ENCODE results near the gene RBM12.
"Not testable (repeated sequence)": the region's sequence is repeated elsewhere in the genome, so short reads cannot be mapped to it uniquely, and the experiment has no call there.

Gene RBM12

GRCh38 chr20:35709259-35709658 is 44.6 kb upstream of the RBM12 start:
- Histone ChIP-seq H3K4me3 (no peak overlapping the region), H3K27ac (no peak overlapping the region)
- TF ChIP-seq, protein P1, sequence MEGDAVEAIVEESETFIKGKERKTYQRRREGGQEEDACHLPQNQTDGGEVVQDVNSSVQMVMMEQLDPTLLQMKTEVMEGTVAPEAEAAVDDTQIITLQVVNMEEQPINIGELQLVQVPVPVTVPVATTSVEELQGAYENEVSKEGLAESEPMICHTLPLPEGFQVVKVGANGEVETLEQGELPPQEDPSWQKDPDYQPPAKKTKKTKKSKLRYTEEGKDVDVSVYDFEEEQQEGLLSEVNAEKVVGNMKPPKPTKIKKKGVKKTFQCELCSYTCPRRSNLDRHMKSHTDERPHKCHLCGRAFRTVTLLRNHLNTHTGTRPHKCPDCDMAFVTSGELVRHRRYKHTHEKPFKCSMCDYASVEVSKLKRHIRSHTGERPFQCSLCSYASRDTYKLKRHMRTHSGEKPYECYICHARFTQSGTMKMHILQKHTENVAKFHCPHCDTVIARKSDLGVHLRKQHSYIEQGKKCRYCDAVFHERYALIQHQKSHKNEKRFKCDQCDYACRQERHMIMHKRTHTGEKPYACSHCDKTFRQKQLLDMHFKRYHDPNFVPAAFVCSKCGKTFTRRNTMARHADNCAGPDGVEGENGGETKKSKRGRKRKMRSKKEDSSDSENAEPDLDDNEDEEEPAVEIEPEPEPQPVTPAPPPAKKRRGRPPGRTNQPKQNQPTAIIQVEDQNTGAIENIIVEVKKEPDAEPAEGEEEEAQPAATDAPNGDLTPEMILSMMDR (IDR thresholded peaks at IDR 0.05), result no peak
- no peak for DNase-seq (ENCODE audit: low spot score)

DNA sequence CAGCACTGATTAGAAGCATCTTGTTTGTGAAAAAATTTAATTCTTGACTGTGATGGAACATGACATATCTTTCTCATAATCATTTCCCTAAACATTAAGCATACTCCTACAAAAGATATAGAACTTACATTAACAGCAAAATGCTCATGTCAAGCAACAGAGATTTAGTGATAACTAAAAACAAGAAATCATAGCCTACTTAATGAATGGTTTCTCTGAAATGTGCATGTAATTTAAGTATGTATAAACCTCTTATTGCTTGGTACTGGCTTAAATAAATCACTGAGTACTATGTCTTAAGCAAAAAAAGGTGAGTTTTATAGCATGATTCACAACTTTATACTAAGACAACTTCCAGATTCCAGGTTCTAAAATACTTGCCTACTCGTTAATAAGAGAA is 43.8 kb upstream of the RBM12 start:
- TF ChIP-seq, protein P1 (IDR thresholded peaks at IDR 0.05), result no peak
- DNase-seq (ENCODE audit: low spot score), result no peak
- Histone ChIP-seq H3K27ac (no peak overlapping the region), H3K4me3 (no peak overlapping the region)

DNA sequence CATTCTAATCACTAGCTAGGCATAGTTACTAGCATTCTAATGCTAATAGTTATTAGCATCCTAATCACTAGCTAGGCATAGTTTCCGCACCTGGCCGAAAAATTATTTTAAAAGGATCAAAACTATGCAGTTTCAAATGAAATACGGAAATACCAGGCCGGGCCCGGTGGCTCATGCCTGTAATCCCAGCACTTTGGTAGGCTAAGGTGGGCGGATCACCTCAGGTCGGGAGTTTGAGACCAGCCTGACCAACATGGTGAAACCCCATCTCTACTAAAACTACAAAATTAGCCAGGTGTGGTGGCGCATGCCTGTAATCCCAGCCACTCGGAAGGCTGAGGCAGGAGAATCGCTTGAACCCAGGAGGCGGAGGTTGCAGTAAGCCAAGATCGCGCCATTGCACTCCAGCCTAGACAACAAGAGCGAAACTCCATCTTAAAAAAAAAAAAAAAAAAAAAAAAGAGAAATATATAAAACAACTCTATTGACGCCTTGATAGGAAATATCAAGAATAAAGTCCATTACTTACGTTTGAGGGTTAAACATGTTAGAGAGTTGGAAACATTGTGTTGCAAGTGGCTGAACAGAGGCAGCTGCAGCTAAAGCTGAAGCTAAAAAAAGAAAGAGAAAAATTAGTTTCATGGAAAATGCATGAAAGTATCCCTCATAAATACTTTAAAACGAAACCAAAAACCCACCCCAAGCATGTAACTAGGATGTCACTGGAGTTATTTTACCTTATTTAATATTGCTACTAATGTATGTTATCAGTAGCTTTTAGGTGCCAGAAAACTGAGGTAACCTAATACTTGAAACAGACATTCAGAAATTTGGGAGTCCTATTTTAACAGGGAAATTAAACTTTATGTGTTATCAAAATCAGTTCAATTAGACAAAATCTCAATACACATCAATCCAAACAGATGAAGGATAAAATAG is 42.2 kb upstream of the RBM12 start:
- not testable (repeated sequence) for H3K4me3 ChIP-seq; H3K27ac ChIP-seq; DNase-seq (ENCODE audit: low spot score)

GRCh38 chr20:35705894-35706293 is 41.2 kb upstream of the RBM12 start:
- H3K27ac ChIP-seq; H3K4me3 ChIP-seq; DNase-seq (ENCODE audit: low spot score): not testable (repeated sequence)

DNA sequence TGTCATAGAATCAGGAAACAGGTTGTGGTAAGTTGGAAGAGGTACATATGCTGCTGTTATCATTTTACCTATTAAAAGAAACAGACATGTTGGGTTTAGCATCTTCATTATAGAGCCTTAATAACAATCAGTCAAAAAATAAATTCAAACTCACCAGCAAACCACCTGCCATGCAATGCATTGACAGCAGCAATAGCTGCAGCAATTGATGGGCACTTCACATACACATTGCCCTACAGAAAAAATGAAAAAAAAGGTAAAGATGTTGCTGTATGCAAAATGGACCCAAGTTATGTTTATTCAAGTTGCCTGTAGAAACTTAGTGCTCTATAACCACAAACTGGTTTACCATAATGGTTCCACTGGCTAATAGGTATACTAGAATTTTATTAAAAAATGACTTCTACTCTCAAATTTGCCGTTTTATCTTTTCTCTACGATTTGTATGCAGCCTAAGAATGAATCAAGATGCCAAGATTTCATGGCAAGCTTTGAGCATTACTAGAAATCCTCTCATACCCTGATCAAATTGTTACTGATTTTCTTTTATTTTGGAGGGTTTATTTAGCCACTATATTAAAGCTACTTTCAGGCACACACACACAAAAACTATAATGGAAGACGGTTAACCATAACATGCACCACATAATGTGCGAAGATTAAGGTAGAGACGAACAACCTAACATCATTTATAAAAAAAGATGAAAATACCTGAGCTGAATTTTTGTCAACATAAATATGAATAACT is 40.0 kb upstream of the RBM12 start:
- TF ChIP-seq, protein P1 (IDR thresholded peaks at IDR 0.05), result no peak
- no peak overlapping the region for H3K27ac ChIP-seq
- no peak overlapping the region for H3K4me3 ChIP-seq
- no peak for DNase-seq (ENCODE audit: low spot score)

DNA sequence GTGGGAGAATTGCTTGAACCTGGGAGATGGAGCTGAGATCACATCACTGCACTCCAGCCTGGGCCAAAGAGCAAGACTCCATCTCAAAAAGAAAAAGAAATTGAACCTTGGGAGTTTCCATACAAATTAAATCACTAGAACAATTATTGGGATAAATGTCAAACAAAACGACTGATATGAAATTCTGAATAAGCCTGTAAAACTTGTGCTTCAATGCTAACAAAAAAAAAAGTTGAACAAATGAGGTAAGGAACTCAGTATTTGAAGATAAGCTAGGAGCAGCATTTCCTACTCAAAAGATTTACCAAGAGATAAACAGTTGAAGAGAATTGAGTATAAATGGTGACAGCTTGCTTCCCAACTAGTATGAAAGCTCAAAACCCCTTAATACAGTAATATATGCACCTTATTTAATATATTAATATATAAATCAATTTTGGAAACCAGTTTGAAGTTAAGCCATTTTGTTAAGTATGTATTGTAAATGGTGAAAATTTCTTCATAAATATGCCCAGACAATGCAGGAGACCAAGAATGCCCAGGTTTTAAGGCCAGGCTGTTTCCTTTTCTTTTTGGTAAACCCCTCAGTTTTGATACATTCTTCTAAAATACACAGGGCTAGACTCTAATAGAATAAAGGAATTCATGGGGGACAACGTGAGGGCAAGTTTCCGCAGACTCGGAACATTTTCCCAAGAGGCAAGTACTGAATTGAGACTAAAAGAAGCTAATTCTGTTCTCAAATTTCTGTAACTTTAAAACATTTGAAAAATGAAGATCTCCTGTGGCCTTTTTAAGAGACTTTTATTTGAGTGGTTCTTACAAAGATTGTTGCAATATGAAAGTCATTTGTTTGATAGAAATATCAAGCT is 38.4 kb upstream of the RBM12 start:
- TF ChIP-seq, protein P1 (IDR thresholded peaks at IDR 0.05), result no peak
- no peak overlapping the region for H3K4me3 ChIP-seq
- no peak overlapping the region for H3K27ac ChIP-seq
- no peak for DNase-seq (ENCODE audit: low spot score)

DNA sequence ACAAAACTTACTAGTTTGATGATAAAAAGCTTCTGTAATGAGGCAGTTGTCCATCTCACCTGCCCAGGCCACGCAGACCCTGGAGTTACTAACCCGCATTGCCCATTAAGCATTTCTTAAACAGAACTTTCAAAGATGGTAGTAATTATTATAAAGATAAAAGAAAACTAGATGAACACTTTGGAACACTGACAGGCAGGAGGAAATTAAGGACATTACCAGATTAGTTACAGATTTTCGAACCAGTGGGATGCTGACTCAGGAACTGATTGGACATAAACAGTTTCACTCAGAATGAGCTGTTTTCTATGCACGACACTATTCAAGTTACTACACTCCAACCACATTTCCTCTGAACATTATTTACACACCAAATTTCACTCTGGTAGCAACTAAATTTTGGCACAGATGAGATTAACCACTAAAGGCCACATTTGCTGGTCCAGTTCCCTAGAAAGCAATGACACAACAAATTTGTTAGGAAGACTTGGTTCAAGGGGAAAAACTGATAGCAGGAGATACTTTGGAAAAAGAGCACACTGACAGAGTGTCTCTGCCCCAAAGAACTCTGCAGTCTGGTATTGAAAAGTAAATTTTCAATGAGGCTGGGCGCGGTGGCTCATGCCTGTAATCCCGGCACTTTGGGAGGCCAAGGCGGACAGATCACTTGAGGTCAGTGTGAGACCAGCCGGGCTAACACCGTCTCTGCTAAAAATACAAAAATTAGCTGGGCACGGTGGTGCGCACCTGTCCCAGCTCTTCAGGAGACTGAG is 37.5 kb upstream of the RBM12 start:
- no peak for DNase-seq (ENCODE audit: low spot score)
- Histone ChIP-seq H3K4me3 (no peak overlapping the region), H3K27ac (no peak overlapping the region)
- TF ChIP-seq, protein P1 (IDR thresholded peaks at IDR 0.05), result no peak
